Bronchial epithelial cell (primary cell): ENCODE data around the gene SLC6A3. TPM values are rescaled to one million over a fixed set of nuclear protein-coding genes. Genes with fewer than 3 reads are reported as not detected.
A peak's percentile ranks its signal among the peaks of the same experiment; 100 is the strongest.

Experiments
- DNase-seq: peaks from one replicate; pipeline ENCODE4 v3.0.0-alpha.2; 2010; ENCODE audit warnings: low read depth
- FAIRE-seq: peaks from 2 replicates; lab custom pipeline; 2011; peaks lifted over from hg19 to GRCh38; lab: Jason Lieb, UNC
- H3K27me3 ChIP-seq: 2 replicates; pipeline ENCODE4 v1.5.1; 2011; ENCODE audit warnings: low read length; ENCODE audit not compliant: control insufficient read depth, insufficient read depth
- H3K36me3 ChIP-seq: 2 replicates; pipeline ENCODE4 v1.5.1; 2011; ENCODE audit warnings: low read length; ENCODE audit not compliant: control insufficient read depth, insufficient read depth
- H3K4me3 ChIP-seq: 2 replicates; pipeline ENCODE4 v1.5.1; 2011; ENCODE audit warnings: mild to moderate bottlenecking, low read depth, low read length, control low read depth
- CTCF ChIP-seq: IDR thresholded peaks from 2 replicates; pipeline ENCODE4 v1.5.1; 2011; ENCODE audit warnings: mild to moderate bottlenecking, moderate library complexity, low read length, control low read depth, inconsistent platforms; ENCODE audit not compliant: insufficient read depth, severe bottlenecking
- total RNA-seq: library from RNA; depleted of rRNA; stranded (reverse); fragments of >200 nt; gene quantifications from 2 replicates; pipeline ENCODE4 v1.2.1, GENCODE V29; 2014

The SLC6A3 gene
- total RNA-seq, 1 donor from 2014 or later = not detected

DNA sequence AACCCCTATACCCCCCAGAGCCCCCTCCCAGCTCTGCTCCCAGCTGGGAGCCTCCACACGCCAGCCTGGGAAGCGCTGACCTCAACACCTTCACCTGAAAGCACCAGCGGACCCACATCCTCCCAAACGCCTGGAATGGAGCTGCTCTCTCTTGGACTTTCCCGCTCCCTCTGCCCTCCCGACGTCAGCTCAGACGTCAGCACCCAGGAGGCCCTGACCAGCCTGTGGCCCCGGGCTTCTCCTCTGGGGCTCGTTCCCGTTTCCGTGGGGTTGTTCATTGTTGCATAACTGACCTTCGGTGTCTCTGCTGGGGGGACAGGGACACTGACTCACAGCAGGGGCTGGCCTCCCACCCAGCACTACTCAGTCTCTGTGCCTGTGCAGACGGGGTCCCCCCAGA lies 35.0 kb upstream of the SLC6A3 start:
- no peak for FAIRE-seq
- DNase-seq = no peak
- TF ChIP-seq CTCF = no peak
- no peaks in the 10 kb centered on the region for H3K27me3 ChIP-seq
- peaks cover 6% of the 10 kb centered on the region for H3K36me3 ChIP-seq
- no peak overlapping the region for H3K4me3 ChIP-seq

DNA sequence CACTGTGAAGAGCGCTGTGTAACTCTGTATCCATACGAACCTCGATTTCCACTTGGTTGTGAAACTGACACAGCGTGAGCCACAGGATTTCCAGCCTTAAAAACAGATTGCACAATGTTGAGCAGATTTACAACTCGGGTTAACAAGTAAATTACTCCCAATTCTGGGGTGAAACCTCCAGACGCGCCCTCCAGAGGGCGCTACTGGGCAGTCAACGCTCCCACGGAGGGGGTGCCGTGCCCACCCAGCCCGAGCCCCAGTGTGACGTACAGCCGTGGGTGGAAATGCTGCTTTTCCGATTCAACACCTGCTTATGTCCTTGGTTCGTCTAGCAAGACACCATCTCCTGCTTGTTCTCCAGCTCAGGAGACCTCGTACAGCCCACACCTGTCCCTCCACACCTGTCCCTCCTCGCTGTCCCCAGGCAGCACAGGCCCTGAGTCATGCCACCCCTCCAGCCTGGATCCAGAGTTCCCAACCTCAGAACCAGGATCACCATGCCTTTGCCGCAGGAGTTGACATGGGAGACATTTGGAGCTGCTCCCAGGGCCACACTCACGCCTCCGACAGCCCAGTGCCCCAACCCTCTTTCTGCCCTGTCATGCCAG lies 34.4 kb upstream of the SLC6A3 start:
- H3K36me3 ChIP-seq = peaks cover 5% of the 10 kb centered on the region
- peak; percentile 72 for TF ChIP-seq CTCF
- no peak overlapping the region for H3K4me3 ChIP-seq
- DNase-seq (peak; percentile 15), FAIRE-seq (no peak)
- no peaks in the 10 kb centered on the region for H3K27me3 ChIP-seq

- FAIRE-seq (no peak), DNase-seq (no peak)
- no peak for TF ChIP-seq CTCF
- H3K27me3 ChIP-seq = no peaks in the 10 kb centered on the region
- H3K4me3 ChIP-seq = no peak overlapping the region
- H3K36me3 ChIP-seq = peaks cover 4% of the 10 kb centered on the region
These were observed 33.8 kb upstream of the SLC6A3 start for GRCh38 chr5:1479066-1479465.

- no peak for TF ChIP-seq CTCF
- DNase-seq = no peak
- H3K4me3 ChIP-seq = no peak overlapping the region
- H3K36me3 ChIP-seq = peaks cover 4% of the 10 kb centered on the region
- no peak for FAIRE-seq
- H3K27me3 ChIP-seq = no peaks in the 10 kb centered on the region
These were observed 33.2 kb upstream of the SLC6A3 start for GRCh38 chr5:1478271-1479035.

DNA sequence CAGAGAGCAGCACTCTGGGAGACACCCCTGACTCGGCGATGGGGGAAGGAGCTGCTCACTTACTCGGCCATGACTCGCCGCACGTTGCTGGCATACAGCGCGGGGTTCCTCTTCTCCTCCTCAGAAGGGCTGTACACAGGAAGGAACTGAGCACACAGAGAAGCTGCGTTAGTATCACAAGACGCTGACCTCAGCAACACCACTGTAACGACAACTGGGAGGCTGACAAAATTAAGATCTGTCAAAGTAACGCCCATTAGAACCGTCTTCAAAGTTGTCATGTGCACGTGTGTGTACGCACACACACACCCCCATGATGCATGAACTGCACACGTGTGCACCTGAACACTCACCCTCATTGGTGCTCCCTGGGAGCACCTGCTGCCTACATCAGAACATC lies 32.1 kb upstream of the SLC6A3 start:
- H3K4me3 ChIP-seq = no peak overlapping the region
- DNase-seq = no peak
- no peak for FAIRE-seq
- peaks cover 6% of the 10 kb centered on the region for H3K36me3 ChIP-seq
- no peaks in the 10 kb centered on the region for H3K27me3 ChIP-seq
- no peak for TF ChIP-seq CTCF
